Astrocyte of the spinal cord (primary cell): ENCODE results near the gene STRN3.
"Not testable (repeated sequence)": the region's sequence is repeated elsewhere in the genome, so short reads cannot be mapped to it uniquely, and the experiment has no call there.

Experiments used
- DNase-seq: peaks from one replicate; pipeline ENCODE4 v3.0.0; 2011; ENCODE audit warnings: low read depth, low spot score
- H3K4me3 ChIP-seq: 2 replicates; pipeline ENCODE4 v1.5.1; 2011; ENCODE audit warnings: low read depth, mild to moderate bottlenecking, low read length, moderate library complexity
- in situ Hi-C: cut with HindIII; loops from 2 replicates; pipeline ENCODE4 v1.10.0; 2017; ENCODE audit warnings: low sequenced_read_pairs
- TF ChIP-seq, protein P1 (sequence below): IDR thresholded peaks from 2 replicates; pipeline ENCODE4 v1.5.1; 2012; ENCODE audit warnings: low read depth, mild to moderate bottlenecking, low read length, inconsistent platforms

The STRN3 gene

DNA sequence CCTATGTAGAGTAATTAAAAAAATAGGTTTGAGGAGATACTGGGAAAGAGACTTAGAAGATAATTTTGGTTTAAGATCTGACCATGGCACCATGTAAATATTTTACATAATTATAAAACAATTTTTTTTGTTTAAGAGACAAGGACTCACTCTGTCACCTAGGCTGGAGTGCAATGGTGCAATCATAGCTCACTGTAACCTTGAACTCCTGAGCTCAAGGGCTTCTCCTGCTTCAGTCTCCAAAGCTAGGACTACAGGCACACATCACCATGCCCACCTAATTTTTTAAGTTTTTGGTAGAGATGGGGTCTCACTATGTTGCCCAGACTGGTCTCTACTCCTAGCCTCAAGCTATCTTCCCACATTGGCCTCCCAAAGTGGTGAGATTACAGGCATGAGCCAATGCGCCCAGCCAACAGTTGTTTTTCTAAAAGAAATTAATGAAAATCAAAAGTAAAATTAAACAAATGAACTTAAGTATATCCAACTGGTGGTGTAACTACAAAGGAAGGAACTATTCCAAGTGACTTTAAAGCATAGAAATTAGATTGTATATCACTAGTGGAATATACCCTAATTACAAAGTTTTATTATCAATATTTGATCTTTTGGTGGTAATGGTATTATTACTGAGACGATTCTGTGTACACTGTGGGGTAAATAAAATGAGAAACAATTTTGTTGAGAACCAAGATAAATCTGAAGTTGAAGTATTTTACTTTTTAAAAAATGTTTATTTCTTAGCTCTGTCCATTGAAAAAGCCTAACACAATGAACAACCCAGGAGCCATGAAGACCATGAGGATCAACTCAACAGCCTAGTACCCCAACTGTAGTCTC lies 122.7 kb downstream of the STRN3 start:
- in situ Hi-C loops = no loop called here
- DNase-seq = no peak
- H3K4me3 ChIP-seq = no peak overlapping the region
- TF ChIP-seq, protein P1, sequence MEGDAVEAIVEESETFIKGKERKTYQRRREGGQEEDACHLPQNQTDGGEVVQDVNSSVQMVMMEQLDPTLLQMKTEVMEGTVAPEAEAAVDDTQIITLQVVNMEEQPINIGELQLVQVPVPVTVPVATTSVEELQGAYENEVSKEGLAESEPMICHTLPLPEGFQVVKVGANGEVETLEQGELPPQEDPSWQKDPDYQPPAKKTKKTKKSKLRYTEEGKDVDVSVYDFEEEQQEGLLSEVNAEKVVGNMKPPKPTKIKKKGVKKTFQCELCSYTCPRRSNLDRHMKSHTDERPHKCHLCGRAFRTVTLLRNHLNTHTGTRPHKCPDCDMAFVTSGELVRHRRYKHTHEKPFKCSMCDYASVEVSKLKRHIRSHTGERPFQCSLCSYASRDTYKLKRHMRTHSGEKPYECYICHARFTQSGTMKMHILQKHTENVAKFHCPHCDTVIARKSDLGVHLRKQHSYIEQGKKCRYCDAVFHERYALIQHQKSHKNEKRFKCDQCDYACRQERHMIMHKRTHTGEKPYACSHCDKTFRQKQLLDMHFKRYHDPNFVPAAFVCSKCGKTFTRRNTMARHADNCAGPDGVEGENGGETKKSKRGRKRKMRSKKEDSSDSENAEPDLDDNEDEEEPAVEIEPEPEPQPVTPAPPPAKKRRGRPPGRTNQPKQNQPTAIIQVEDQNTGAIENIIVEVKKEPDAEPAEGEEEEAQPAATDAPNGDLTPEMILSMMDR = no peak

DNA sequence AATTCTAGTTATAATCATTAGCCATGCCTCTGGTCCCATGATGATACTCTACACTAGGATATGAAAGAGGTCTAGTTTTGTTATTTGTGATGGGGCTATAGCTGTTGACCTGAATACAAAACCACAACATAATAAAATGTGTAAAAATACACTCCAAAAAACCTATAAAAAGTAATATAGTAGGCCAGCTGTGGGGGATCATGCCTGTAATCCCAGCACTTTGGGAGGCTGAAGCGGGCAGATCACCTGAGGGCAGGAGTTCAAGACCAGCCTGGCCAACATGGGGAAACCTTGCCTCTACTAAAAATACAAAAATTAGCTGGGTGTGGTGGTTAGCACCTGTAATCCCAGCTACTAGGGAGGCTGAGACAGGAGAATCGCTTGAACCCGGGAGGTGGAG lies 129.1 kb downstream of the STRN3 start:
- in situ Hi-C loops, DNase-seq, H3K4me3 ChIP-seq: not testable (repeated sequence)

- TF ChIP-seq, protein P1 = no peak
- in situ Hi-C loops = no loop called here
- no peak overlapping the region for H3K4me3 ChIP-seq
- no peak for DNase-seq
These were observed 129.7 kb downstream of the STRN3 start for GRCh38 chr14:30896435-30896834.

GRCh38 chr14:30894923-30895515 lies 131.2 kb downstream of the STRN3 start:
- no peak overlapping the region for H3K4me3 ChIP-seq
- TF ChIP-seq, protein P1 = no peak
- DNase-seq = no peak
- in situ Hi-C loops = no loop called here

- in situ Hi-C loops = no loop called here
- H3K4me3 ChIP-seq = no peak overlapping the region
- no peak for DNase-seq
- TF ChIP-seq, protein P1 = no peak
These were observed 132.4 kb downstream of the STRN3 start for GRCh38 chr14:30893819-30894218.

DNA sequence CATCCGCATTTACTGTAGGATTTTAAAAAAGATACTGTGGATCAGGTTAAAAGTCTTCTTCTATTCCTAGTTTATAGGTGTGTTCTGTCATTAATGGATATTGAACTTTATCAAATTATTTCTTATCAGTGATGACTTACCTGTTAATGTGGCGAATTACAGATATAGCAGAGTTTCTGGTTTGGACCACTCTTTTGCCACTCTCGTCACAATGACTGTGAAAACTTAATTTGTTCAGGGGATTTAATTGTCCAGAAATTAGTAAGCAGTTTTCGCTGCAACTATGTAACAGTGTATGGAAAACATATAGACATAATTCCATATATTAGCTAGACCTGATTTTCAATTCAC lies 137.0 kb downstream of the STRN3 start:
- in situ Hi-C loops = no loop called here
- DNase-seq = no peak
- TF ChIP-seq, protein P1 = no peak
- H3K4me3 ChIP-seq = no peak overlapping the region
